ENCODE measurements around the gene DDX10.

DNA sequence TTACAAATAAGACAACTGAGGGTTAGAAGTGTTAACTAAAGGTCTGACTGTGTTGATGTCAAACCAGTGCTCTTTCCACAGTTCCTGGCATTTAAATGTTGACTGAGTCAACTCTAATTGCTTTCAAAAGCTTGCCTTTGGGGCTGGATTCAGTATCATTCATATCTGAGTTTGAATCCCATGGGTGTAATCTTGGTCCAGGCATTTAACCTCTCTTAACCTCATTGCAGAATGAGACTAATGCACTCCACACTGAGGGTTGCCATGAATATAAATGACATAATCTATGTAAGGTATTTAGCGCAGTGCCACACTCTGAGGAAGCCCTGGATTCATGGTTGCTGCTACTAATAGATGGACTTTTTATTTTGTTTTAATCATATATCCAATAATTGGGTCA, 274.3 kb downstream of the DDX10 start:
- TF ChIP-seq EP300 (IDR thresholded peaks at IDR 0.05) (no peak), POLR2A (IDR thresholded peaks at IDR 0.05; ENCODE audit: low read depth) (no peak), POLR2AphosphoS5 (IDR thresholded peaks at IDR 0.05) (no peak)
- TF ChIP-seq, protein P1, sequence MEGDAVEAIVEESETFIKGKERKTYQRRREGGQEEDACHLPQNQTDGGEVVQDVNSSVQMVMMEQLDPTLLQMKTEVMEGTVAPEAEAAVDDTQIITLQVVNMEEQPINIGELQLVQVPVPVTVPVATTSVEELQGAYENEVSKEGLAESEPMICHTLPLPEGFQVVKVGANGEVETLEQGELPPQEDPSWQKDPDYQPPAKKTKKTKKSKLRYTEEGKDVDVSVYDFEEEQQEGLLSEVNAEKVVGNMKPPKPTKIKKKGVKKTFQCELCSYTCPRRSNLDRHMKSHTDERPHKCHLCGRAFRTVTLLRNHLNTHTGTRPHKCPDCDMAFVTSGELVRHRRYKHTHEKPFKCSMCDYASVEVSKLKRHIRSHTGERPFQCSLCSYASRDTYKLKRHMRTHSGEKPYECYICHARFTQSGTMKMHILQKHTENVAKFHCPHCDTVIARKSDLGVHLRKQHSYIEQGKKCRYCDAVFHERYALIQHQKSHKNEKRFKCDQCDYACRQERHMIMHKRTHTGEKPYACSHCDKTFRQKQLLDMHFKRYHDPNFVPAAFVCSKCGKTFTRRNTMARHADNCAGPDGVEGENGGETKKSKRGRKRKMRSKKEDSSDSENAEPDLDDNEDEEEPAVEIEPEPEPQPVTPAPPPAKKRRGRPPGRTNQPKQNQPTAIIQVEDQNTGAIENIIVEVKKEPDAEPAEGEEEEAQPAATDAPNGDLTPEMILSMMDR (IDR thresholded peaks at IDR 0.05) = no peak
